MM.1S (cell line): ENCODE results near the gene RABGAP1L.

Experiments
- EZH2 ChIP-seq: fragments of 300-600 bp; sonication (generic); optimal IDR thresholded peaks from 2 replicates; pipeline ENCODE3; 2017; ENCODE audit warnings: low read depth, mild to moderate bottlenecking, antibody characterized with exemption, low read length, mixed read lengths
- TF ChIP-seq, protein P1 (sequence below): fragments of 300-600 bp; sonication (generic); IDR thresholded peaks from 2 replicates; pipeline ENCODE4 v1.5.1; 2016; ENCODE audit warnings: antibody characterized with exemption, low read length, mixed read lengths

DNA sequence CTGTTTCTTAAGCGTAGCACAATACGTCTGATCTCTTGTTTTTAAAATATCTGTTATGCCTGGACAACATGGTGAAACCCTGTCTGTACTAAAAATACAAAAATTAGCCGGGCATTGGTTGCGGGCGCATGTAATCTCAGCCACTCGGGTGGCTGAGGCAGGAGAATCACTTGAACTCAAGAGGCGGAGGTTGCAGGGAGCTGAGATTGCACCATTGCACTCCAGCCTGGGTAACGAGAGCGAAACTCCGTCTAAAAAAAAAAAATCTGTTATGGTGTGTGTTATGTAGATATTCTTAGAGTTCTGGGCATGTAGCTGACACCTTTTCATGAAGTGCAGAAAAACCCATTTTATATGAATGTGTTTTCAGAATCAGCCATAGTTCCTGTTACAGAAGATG, 38.2 kb downstream of the RABGAP1L start:
- TF ChIP-seq, protein P1, sequence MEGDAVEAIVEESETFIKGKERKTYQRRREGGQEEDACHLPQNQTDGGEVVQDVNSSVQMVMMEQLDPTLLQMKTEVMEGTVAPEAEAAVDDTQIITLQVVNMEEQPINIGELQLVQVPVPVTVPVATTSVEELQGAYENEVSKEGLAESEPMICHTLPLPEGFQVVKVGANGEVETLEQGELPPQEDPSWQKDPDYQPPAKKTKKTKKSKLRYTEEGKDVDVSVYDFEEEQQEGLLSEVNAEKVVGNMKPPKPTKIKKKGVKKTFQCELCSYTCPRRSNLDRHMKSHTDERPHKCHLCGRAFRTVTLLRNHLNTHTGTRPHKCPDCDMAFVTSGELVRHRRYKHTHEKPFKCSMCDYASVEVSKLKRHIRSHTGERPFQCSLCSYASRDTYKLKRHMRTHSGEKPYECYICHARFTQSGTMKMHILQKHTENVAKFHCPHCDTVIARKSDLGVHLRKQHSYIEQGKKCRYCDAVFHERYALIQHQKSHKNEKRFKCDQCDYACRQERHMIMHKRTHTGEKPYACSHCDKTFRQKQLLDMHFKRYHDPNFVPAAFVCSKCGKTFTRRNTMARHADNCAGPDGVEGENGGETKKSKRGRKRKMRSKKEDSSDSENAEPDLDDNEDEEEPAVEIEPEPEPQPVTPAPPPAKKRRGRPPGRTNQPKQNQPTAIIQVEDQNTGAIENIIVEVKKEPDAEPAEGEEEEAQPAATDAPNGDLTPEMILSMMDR = no peak
- no peak for TF ChIP-seq EZH2
